ENCODE results near the gene SPATA9.

DNA sequence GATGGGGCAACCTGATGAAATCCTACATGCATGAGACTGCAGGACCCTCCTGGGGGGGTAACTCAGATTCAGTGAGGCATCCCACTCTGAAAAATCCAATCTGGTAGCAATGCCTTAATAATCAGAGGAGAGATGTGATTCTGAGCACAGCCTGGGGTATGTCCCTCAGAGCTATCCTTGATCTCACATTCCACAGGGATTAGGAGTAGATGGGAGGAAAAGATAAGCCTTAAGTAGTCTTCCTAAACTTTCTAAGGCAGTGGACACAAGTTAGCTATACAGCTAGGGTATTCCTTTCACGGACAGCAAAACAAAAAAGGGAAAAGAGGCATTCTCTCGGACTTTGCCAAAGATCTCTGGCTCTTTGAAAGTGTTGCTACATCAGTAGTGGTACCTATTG, 3.9 kb upstream of the SPATA9 start:
- no peak for TF ChIP-seq EZH2 (IDR thresholded peaks at IDR 0.05)
- TF ChIP-seq POLR2AphosphoS5 (IDR thresholded peaks at IDR 0.05; ENCODE audit: borderline replicate concordance, low read depth, low read length) = no peak

Measured in SK-N-MC (cell line).